Psoas muscle (tissue), 8 donors: ENCODE measurements around the gene DIP2B. TPM values are rescaled to one million over a fixed set of nuclear protein-coding genes. Genes with fewer than 3 reads are reported as not detected.
"Not testable (repeated sequence)": the region's sequence is repeated elsewhere in the genome, so short reads cannot be mapped to it uniquely, and the experiment has no call there.

Source experiments
- ATAC-seq, 4 donors: fragments of 200-7000 bp; cut with Tn5 transposase; one replicate each; pipeline ENCODE4 v1.9.1; 2020; ENCODE audit warnings: moderate library complexity in 3 of 4, mild to moderate bottlenecking in 2 of 4
- DNase-seq, 2 donors: peaks; one replicate each; pipeline ENCODE4 v3.0.0-alpha.2; 2020
- H3K27ac ChIP-seq: fragments of 200-600 bp; one replicate; pipeline ENCODE4 v1.8.0; 2022
- H3K27me3 ChIP-seq, 3 donors: fragments of 200-600 bp in 1 of 3; one replicate each; pipeline versions ENCODE4 v1.6.1 to v1.8.0; 2013 to 2022; ENCODE audit warnings: low read length in 2 of 3, mild to moderate bottlenecking in 2 of 3, moderate library complexity in 1 of 3; ENCODE audit not compliant: insufficient read depth in 3 of 3
- H3K36me3 ChIP-seq, 2 donors: fragments of 200-600 bp in 1 of 2; one replicate each; pipeline versions ENCODE4 v1.6.1 to v1.8.0; 2013 to 2022; ENCODE audit warnings: low read depth in 1 of 2, mild to moderate bottlenecking in 1 of 2, moderate library complexity in 1 of 2; ENCODE audit not compliant: insufficient read depth in 1 of 2
- H3K4me1 ChIP-seq: fragments of 200-600 bp; one replicate; pipeline ENCODE4 v1.8.0; 2022
- H3K4me3 ChIP-seq: fragments of 200-600 bp; one replicate; pipeline ENCODE4 v1.8.0; 2022; ENCODE audit warnings: mild to moderate bottlenecking
- H3K9me3 ChIP-seq: fragments of 200-600 bp; one replicate; pipeline ENCODE4 v1.8.0; 2022
- WGBS, 3 donors: extraction: QIAGEN DNeasy Blood & Tissue Kit; methylation state at CpG; one replicate each; pipeline versions ENCODE4 v1.1.6 to v1.1.7; 2013; 5-methylcytosine and 5-hydroxymethylcytosine counted together
- intact Hi-C, 2 donors: fragments of 100-400 bp; cut with DNase I; formaldehyde crosslinking; loops; one replicate each; pipeline versions ENCODE4 v1.11.0 to v1.14.2; 2022
- polyA plus RNA-seq, 3 donors: library from polyadenylated mRNA; stranded (reverse); fragments of 200-250 nt; gene quantifications; one replicate each; pipeline ENCODE4 v1.2.3, GENCODE V29; 2013
- total RNA-seq, 4 donors: library from RNA; stranded (reverse); fragmentation: NEBNext Ultra II Directional in 2 of 4; extraction: Animal tissue kit (Norgen Biotek cat#: 25700) in 2 of 4; gene quantifications; one replicate each; pipeline versions ENCODE4 v1.2.1 to v1.2.4, GENCODE V29; 2021 to 2023
- TF ChIP-seq, protein P1 (sequence below): fragments of 200-600 bp; IDR thresholded peaks from one replicate; pipeline ENCODE4 v1.8.0; 2022; ENCODE audit warnings: antibody characterized with exemption
- donor health status: healthy with polysubstance abuse.
- donor health status: DM: no; HTN: no; CAD: no; lungs with moderate emphysema.
- donor health status: Bipolar disorder and iron deficiency.
- donor health status: healthy.
- donor health status: DM: yes; HTN: yes; CAD: no.
- donor health status: DM: no; HTN: no; CAD: no.
- donor health status: DM: no; HTN: no; CAD: no.
- donor health status: DM: yes; HTN: yes; CAD: no.

Gene DIP2B
- total and polyA plus RNA-seq, 7 donors, result 2.2 to 10.7 (median 8.6) TPM

- peaks cover 15% of the 10 kb centered on the region for H3K4me1 ChIP-seq
- peaks cover 0 to 3% of the 10 kb centered on the region in 2 donors for H3K36me3 ChIP-seq
- H3K4me3 ChIP-seq, result no peak overlapping the region
- no peaks in the 10 kb centered on the region for H3K27me3 ChIP-seq
- no peak for ATAC-seq
- WGBS, 3 donors, result 72 to 80% (median 77%) methylated on average over 3 of the region's 3 CpGs
- DNase-seq, result no peak
- H3K9me3 ChIP-seq, result no peaks in the 10 kb centered on the region
- TF ChIP-seq, protein P1, sequence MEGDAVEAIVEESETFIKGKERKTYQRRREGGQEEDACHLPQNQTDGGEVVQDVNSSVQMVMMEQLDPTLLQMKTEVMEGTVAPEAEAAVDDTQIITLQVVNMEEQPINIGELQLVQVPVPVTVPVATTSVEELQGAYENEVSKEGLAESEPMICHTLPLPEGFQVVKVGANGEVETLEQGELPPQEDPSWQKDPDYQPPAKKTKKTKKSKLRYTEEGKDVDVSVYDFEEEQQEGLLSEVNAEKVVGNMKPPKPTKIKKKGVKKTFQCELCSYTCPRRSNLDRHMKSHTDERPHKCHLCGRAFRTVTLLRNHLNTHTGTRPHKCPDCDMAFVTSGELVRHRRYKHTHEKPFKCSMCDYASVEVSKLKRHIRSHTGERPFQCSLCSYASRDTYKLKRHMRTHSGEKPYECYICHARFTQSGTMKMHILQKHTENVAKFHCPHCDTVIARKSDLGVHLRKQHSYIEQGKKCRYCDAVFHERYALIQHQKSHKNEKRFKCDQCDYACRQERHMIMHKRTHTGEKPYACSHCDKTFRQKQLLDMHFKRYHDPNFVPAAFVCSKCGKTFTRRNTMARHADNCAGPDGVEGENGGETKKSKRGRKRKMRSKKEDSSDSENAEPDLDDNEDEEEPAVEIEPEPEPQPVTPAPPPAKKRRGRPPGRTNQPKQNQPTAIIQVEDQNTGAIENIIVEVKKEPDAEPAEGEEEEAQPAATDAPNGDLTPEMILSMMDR, result no peak
- intact Hi-C loops, result no loop called here
- no peak overlapping the region for H3K27ac ChIP-seq
Observed at GRCh38 chr12:50538182-50538581, 33.4 kb downstream of the DIP2B start.

GRCh38 chr12:50541139-50541538 lies 36.4 kb downstream of the DIP2B start:
- no peak for DNase-seq
- Histone ChIP-seq H3K9me3 (no peaks in the 10 kb centered on the region), H3K4me3 (no peak overlapping the region), H3K27ac (no peak overlapping the region), H3K4me1 (peaks cover 19% of the 10 kb centered on the region), H3K27me3 (no peaks in the 10 kb centered on the region), H3K36me3 (peaks cover 0 to 3% of the 10 kb centered on the region in 2 donors)
- intact Hi-C loops, result no loop called here
- no peak for ATAC-seq
- TF ChIP-seq, protein P1, result no peak

- H3K27me3 ChIP-seq, result no peaks in the 10 kb centered on the region
- no peaks in the 10 kb centered on the region for H3K36me3 ChIP-seq
- no peak overlapping the region for H3K4me3 ChIP-seq
- DNase-seq, result no peak
- ATAC-seq, result peak; percentile 59 to 80 (median 68)
- H3K4me1 ChIP-seq, result peaks cover 28% of the 10 kb centered on the region
- H3K9me3 ChIP-seq, result no peaks in the 10 kb centered on the region
- WGBS, 3 donors, result 43 to 70% (median 45%) methylated on average over 1 of the region's 1 CpG
- intact Hi-C loops, result no loop called here
- TF ChIP-seq, protein P1, result no peak
- no peak overlapping the region for H3K27ac ChIP-seq
Observed at GRCh38 chr12:50542448-50542847, 37.7 kb downstream of the DIP2B start.

DNA sequence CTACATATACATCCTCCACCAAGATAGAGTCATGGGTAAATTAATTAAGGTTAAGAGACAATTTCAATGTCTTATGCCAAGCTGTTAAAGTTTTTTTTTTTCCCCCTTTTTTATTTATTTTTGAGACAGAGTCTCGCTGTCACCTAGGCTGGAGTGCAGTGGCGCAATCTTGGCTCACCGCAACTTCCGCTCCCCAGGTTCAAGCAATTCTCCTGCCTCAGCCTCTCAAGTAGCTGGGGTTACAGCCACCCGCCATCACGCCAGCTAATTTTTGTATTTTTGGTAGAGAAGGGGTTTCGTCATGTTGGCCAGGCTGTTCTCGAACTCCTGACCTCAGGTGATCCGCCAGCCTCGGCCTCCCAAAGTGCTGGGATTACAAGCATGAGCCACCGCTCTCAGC lies 38.4 kb downstream of the DIP2B start:
- DNase-seq, H3K36me3 ChIP-seq, H3K27me3 ChIP-seq, H3K27ac ChIP-seq, H3K4me3 ChIP-seq, ATAC-seq, intact Hi-C loops, H3K9me3 ChIP-seq: not testable (repeated sequence)
- H3K4me1 ChIP-seq, result peaks cover 23% of the 10 kb centered on the region
- WGBS, 3 donors, result 84 to 97% (median 88%) methylated on average over 11 of the region's 11 CpGs

GRCh38 chr12:50545213-50545612 lies 40.4 kb downstream of the DIP2B start:
- 87 to 90% (median 88%) methylated on average over 4 to 5 of the region's 5 CpGs for WGBS, 3 donors
- intact Hi-C loops, result no loop called here
- no peak overlapping the region for H3K4me3 ChIP-seq
- no peak overlapping the region for H3K27ac ChIP-seq
- no peak for DNase-seq
- no peaks in the 10 kb centered on the region for H3K27me3 ChIP-seq
- no peaks in the 10 kb centered on the region for H3K36me3 ChIP-seq
- peaks cover 22% of the 10 kb centered on the region for H3K4me1 ChIP-seq
- H3K9me3 ChIP-seq, result no peaks in the 10 kb centered on the region
- no peak for ATAC-seq
- TF ChIP-seq, protein P1, result no peak
